OCI-LY7 (cell line): ENCODE results near the gene ITPA.

Source experiments
- EZH2phosphoT487 ChIP-seq: fragments of 200-600 bp; sonication (generic); IDR thresholded peaks from 2 replicates; pipeline ENCODE4 v1.6.1; 2018; ENCODE audit warnings: low read depth, borderline replicate concordance, mild to moderate bottlenecking, mixed run types, antibody characterized with exemption, low read length, moderate library complexity, mixed read lengths
- TF ChIP-seq, protein P1 (sequence below): fragments of 200-600 bp; sonication (generic); conservative IDR thresholded peaks from 2 replicates; pipeline ENCODE4 v1.5.1; 2014; ENCODE audit warnings: mild to moderate bottlenecking, antibody characterized with exemption, low read length, moderate library complexity, mixed read lengths

DNA sequence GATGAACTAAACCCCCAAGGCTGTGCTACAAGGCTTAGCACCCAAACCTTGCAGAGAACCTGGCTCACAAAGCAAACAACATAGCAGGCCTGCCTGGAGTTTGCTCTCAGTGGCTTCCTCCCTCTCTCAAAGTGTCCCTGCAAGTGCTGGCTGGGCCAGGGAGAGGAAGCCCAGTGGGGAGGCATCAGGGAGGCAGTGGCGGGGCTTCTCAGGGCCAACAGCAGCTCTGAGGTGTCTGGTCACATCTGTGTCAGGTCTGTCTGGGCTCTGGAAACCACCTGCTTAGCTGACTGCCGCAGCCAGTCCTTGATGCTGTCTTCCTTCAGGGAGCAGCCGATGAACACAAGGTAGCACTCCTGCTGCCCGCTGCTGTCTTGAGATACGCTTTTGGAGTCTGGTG is 46.4 kb downstream of the ITPA start:
- TF ChIP-seq, protein P1, sequence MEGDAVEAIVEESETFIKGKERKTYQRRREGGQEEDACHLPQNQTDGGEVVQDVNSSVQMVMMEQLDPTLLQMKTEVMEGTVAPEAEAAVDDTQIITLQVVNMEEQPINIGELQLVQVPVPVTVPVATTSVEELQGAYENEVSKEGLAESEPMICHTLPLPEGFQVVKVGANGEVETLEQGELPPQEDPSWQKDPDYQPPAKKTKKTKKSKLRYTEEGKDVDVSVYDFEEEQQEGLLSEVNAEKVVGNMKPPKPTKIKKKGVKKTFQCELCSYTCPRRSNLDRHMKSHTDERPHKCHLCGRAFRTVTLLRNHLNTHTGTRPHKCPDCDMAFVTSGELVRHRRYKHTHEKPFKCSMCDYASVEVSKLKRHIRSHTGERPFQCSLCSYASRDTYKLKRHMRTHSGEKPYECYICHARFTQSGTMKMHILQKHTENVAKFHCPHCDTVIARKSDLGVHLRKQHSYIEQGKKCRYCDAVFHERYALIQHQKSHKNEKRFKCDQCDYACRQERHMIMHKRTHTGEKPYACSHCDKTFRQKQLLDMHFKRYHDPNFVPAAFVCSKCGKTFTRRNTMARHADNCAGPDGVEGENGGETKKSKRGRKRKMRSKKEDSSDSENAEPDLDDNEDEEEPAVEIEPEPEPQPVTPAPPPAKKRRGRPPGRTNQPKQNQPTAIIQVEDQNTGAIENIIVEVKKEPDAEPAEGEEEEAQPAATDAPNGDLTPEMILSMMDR, result no peak
- TF ChIP-seq EZH2phosphoT487, result no peak
